H9 (cell line): Measurements from ENCODE around the gene PTPN23. TPM values are rescaled to one million over a fixed set of nuclear protein-coding genes. Genes with fewer than 3 reads are reported as not detected.
A peak's percentile ranks its signal among the peaks of the same experiment; 100 is the strongest.

Experiments used
- DNase-seq: peaks from one replicate; pipeline ENCODE4 v3.0.0-alpha.2; 2017
- H2AFZ ChIP-seq: one replicate; pipeline ENCODE4 v1.6.1; 2013; ENCODE audit warnings: mild to moderate bottlenecking, low read length, control low read depth, moderate library complexity
- H2AK5ac ChIP-seq: 2 replicates; pipeline ENCODE4 v1.6.1; 2013; ENCODE audit warnings: low read length, control low read depth, mixed read lengths; ENCODE audit not compliant: insufficient read length
- H2BK120ac ChIP-seq: one replicate; pipeline ENCODE4 v1.6.1; 2013; ENCODE audit warnings: low read depth, mild to moderate bottlenecking, low read length, control low read depth, inconsistent platforms; ENCODE audit not compliant: poor library complexity, severe bottlenecking
- H2BK12ac ChIP-seq: 2 replicates; pipeline ENCODE4 v1.6.1; 2013; ENCODE audit warnings: low read length, control low read depth, mixed read lengths, low read depth; ENCODE audit not compliant: insufficient read length
- H2BK15ac ChIP-seq: 2 replicates; pipeline ENCODE4 v1.6.1; 2013; ENCODE audit warnings: low read depth, low read length, control low read depth
- H2BK20ac ChIP-seq: one replicate; pipeline ENCODE4 v1.6.1; 2013; ENCODE audit warnings: low read depth, mild to moderate bottlenecking, low read length, control low read depth, inconsistent platforms; ENCODE audit not compliant: poor library complexity, severe bottlenecking
- H2BK5ac ChIP-seq: 2 replicates; pipeline ENCODE4 v1.6.1; 2013; ENCODE audit warnings: low read length, control low read depth, mixed read lengths; ENCODE audit not compliant: insufficient read length
- H3K14ac ChIP-seq: 2 replicates; pipeline ENCODE4 v1.6.1; 2013; ENCODE audit warnings: low read length, control low read depth; ENCODE audit not compliant: insufficient read depth
- H3K18ac ChIP-seq: 2 replicates; pipeline ENCODE4 v1.6.1; 2013; ENCODE audit warnings: low read depth, mild to moderate bottlenecking, mixed read lengths, low read length, control low read depth; ENCODE audit not compliant: insufficient read length
- H3K23ac ChIP-seq: 2 replicates; pipeline ENCODE4 v1.6.1; 2013; ENCODE audit warnings: low read length, control low read depth, mixed read lengths, low read depth; ENCODE audit not compliant: insufficient read length
- H3K23me2 ChIP-seq: 2 replicates; pipeline ENCODE4 v1.6.1; 2013; ENCODE audit warnings: low read depth, mild to moderate bottlenecking, mixed read lengths, low read length, control low read depth; ENCODE audit not compliant: insufficient read length, poor library complexity, severe bottlenecking
- H3K27ac ChIP-seq: 2 replicates; pipeline ENCODE4 v1.5.1; 2013; ENCODE audit warnings: low read length, control low read depth, mixed read lengths, low read depth; ENCODE audit not compliant: insufficient read length
- H3K27me3 ChIP-seq: 2 replicates; pipeline ENCODE4 v1.6.1; 2013; ENCODE audit warnings: low read length, control low read depth, inconsistent platforms; ENCODE audit not compliant: insufficient read depth
- H3K4ac ChIP-seq: 2 replicates; pipeline ENCODE4 v1.6.1; 2013; ENCODE audit warnings: low read depth, mild to moderate bottlenecking, control low read depth, inconsistent platforms, low read length, moderate library complexity
- H3K4me1 ChIP-seq: 2 replicates; pipeline ENCODE4 v1.6.1; 2013; ENCODE audit warnings: low read length, control low read depth, inconsistent platforms; ENCODE audit not compliant: insufficient read depth
- H3K4me2 ChIP-seq: 2 replicates; pipeline ENCODE4 v1.6.1; 2013; ENCODE audit warnings: low read length, control low read depth, mixed read lengths; ENCODE audit not compliant: insufficient read length, insufficient read depth
- H3K56ac ChIP-seq: 2 replicates; pipeline ENCODE4 v1.6.1; 2013; ENCODE audit warnings: low read depth, mild to moderate bottlenecking, mixed read lengths, low read length, control low read depth; ENCODE audit not compliant: insufficient read length
- H3K79me1 ChIP-seq: 2 replicates; pipeline ENCODE4 v1.6.1; 2013; ENCODE audit warnings: low read depth, mild to moderate bottlenecking, moderate library complexity, low read length, control low read depth, inconsistent platforms; ENCODE audit not compliant: insufficient read depth, poor library complexity, severe bottlenecking
- H3K79me2 ChIP-seq: 2 replicates; pipeline ENCODE4 v1.6.1; 2013; ENCODE audit warnings: low read length, control low read depth, inconsistent platforms; ENCODE audit not compliant: insufficient read depth
- H3K9ac ChIP-seq: 2 replicates; pipeline ENCODE4 v1.6.1; 2013; ENCODE audit warnings: low read length, control low read depth, mixed read lengths; ENCODE audit not compliant: insufficient read length; ENCODE audit errors: extremely low read depth
- H3K9me3 ChIP-seq: one replicate; pipeline ENCODE4 v1.6.1; 2013; ENCODE audit warnings: low read depth, low read length, inconsistent platforms; ENCODE audit not compliant: control insufficient read depth
- H3T11ph ChIP-seq: one replicate; pipeline ENCODE4 v1.6.1; 2013; ENCODE audit warnings: mild to moderate bottlenecking, low read length, control low read depth, inconsistent platforms
- H4K20me1 ChIP-seq: one replicate; pipeline ENCODE4 v1.6.1; 2013; ENCODE audit not compliant: control insufficient read depth, insufficient read length, insufficient read depth
- H4K5ac ChIP-seq: 2 replicates; pipeline ENCODE4 v1.6.1; 2013; ENCODE audit warnings: low read depth, mild to moderate bottlenecking, mixed read lengths, low read length, control low read depth; ENCODE audit not compliant: insufficient read length
- H4K8ac ChIP-seq: replicated peaks from 2 replicates; pipeline ENCODE4 v1.6.1; 2013; ENCODE audit warnings: low read length, control low read depth, mixed read lengths, low read depth; ENCODE audit not compliant: insufficient read length
- H4K91ac ChIP-seq: 2 replicates; pipeline ENCODE4 v1.6.1; 2013; ENCODE audit warnings: low read depth, mild to moderate bottlenecking, moderate library complexity, mixed read lengths, low read length, control low read depth; ENCODE audit not compliant: insufficient read length
- H3K27ac Mint-ChIP-seq, 3 experiments: 2 replicates in 2 of 3; 3 replicates in 1 of 3; pipeline ENCODE4 v1.8.0; 2020 to 2021; ENCODE audit warnings: mixed read lengths in 3 of 3, mild to moderate bottlenecking in 1 of 3, moderate library complexity in 1 of 3
- H3K27me3 Mint-ChIP-seq: 2 replicates; pipeline ENCODE4 v1.8.0; 2021; ENCODE audit warnings: low read depth, mild to moderate bottlenecking, moderate library complexity, mixed read lengths
- H3K36me3 Mint-ChIP-seq, 3 experiments: 2 replicates in 2 of 3; 3 replicates in 1 of 3; pipeline ENCODE4 v1.8.0; 2020 to 2021; ENCODE audit warnings: low read depth in 3 of 3, mixed read lengths in 3 of 3; ENCODE audit not compliant: insufficient read depth in 1 of 3
- H3K4me1 Mint-ChIP-seq, 2 experiments: 2 replicates each; pipeline ENCODE4 v1.8.0; 2020; ENCODE audit warnings: mixed read lengths in 2 of 2
- H3K4me3 Mint-ChIP-seq, 2 experiments: 2 replicates in 1 of 2; 3 replicates in 1 of 2; pipeline ENCODE4 v1.8.0; 2020 to 2021; ENCODE audit warnings: mild to moderate bottlenecking in 2 of 2, mixed read lengths in 2 of 2, moderate library complexity in 1 of 2
- H3K9me3 Mint-ChIP-seq, 2 experiments: 2 replicates in 1 of 2; 3 replicates in 1 of 2; pipeline ENCODE4 v1.8.0; 2020; ENCODE audit warnings: mild to moderate bottlenecking in 2 of 2, mixed read lengths in 2 of 2, moderate library complexity in 1 of 2
- CTCF ChIP-seq: fragments of 200-600 bp; sonication (generic); conservative IDR thresholded peaks from 3 replicates; pipeline ENCODE4 v1.8.0; 2021; ENCODE audit warnings: antibody characterized with exemption, mild to moderate bottlenecking
- WGBS: extraction: QIAGEN DNeasy Blood & Tissue Kit; methylation state at CpG from one replicate; pipeline ENCODE4 v1.1.7; 2013; ENCODE audit warnings: missing lambda C conversion rate, low lambda C conversion rate, mixed read lengths; ENCODE audit not compliant: insufficient read length; ENCODE audit errors: extremely low coverage; 5-methylcytosine and 5-hydroxymethylcytosine counted together
- total RNA-seq: library from RNA; stranded (reverse); gene quantifications from 2 replicates; pipeline ENCODE4 v1.2.1, GENCODE V29; 2021

PTPN23 gene
- total RNA-seq, 1 experiment from 2014 or later, result 42.2 TPM

GRCh38 chr3:47399531-47400270 lies 18.9 kb downstream of the PTPN23 start:
- H3K79me2 ChIP-seq, result no peaks in the 10 kb centered on the region; the same call in 1 of the 2 replicates

More at GRCh38 chr3:47399531-47400270, 18.9 kb downstream of the PTPN23 start:
- no peak overlapping the region for H2BK5ac ChIP-seq
- no peaks in the 10 kb centered on the region for H4K20me1 ChIP-seq
- WGBS, result no CpG with 5 or more reads among the region's 9 CpGs
- Mint-ChIP-seq H3K27ac (peak overlapping the region in 2 of 3 experiments; percentile 16 to 48; a peak in 2 of 7 replicates), H3K4me3 (no peak overlapping the region; a peak in 1 of 5 replicates), H3K4me1 (peaks cover 6 to 7% of the 10 kb centered on the region in 2 experiments), H3K27me3 (no peaks in the 10 kb centered on the region), H3K9me3 (no peaks in the 10 kb centered on the region), H3K36me3 (peaks cover 6 to 31% (median 16%) of the 10 kb centered on the region in 3 experiments; a peak in 6 of 7 replicates)
- no peaks in the 10 kb centered on the region for H3K4me1 ChIP-seq
- no peak overlapping the region for H3K14ac ChIP-seq
- no peak overlapping the region for H3K27ac ChIP-seq
- no peak overlapping the region for H3K4ac ChIP-seq
- H3K18ac ChIP-seq, result no peak overlapping the region
- H3K79me1 ChIP-seq, result no peaks in the 10 kb centered on the region
- no peak overlapping the region for H3K4me2 ChIP-seq
- H2AK5ac ChIP-seq, result no peak overlapping the region
- H2BK12ac ChIP-seq, result no peak overlapping the region
- H3K27me3 ChIP-seq, result no peaks in the 10 kb centered on the region
- no peak overlapping the region for H4K91ac ChIP-seq
- no peaks in the 10 kb centered on the region for H3K9me3 ChIP-seq
- H3K9ac ChIP-seq, result no peak overlapping the region
- no peak overlapping the region for H2BK120ac ChIP-seq
- H3T11ph ChIP-seq, result no peak overlapping the region
- no peak for TF ChIP-seq CTCF
- H2AFZ ChIP-seq, result no peak overlapping the region
- H4K8ac ChIP-seq, result no peak overlapping the region
- H3K23ac ChIP-seq, result no peak overlapping the region
- H2BK20ac ChIP-seq, result no peak overlapping the region
- H3K56ac ChIP-seq, result no peak overlapping the region
- H4K5ac ChIP-seq, result no peak overlapping the region
- H3K23me2 ChIP-seq, result no peaks in the 10 kb centered on the region
- DNase-seq, result no peak
- H2BK15ac ChIP-seq, result no peak overlapping the region; the same call in 1 of the 2 replicates
